ENCODE data around the gene PLAU. TPM values are rescaled to one million over a fixed set of nuclear protein-coding genes. Genes with fewer than 3 reads are reported as not detected.

PLAU gene
- total and polyA plus RNA-seq, 10 of the 15 experiments (the other 5 are each of a cell fraction or from before 2014, with no cell fraction given) = 2.5 to 20.9 (median 11.5) TPM

DNA sequence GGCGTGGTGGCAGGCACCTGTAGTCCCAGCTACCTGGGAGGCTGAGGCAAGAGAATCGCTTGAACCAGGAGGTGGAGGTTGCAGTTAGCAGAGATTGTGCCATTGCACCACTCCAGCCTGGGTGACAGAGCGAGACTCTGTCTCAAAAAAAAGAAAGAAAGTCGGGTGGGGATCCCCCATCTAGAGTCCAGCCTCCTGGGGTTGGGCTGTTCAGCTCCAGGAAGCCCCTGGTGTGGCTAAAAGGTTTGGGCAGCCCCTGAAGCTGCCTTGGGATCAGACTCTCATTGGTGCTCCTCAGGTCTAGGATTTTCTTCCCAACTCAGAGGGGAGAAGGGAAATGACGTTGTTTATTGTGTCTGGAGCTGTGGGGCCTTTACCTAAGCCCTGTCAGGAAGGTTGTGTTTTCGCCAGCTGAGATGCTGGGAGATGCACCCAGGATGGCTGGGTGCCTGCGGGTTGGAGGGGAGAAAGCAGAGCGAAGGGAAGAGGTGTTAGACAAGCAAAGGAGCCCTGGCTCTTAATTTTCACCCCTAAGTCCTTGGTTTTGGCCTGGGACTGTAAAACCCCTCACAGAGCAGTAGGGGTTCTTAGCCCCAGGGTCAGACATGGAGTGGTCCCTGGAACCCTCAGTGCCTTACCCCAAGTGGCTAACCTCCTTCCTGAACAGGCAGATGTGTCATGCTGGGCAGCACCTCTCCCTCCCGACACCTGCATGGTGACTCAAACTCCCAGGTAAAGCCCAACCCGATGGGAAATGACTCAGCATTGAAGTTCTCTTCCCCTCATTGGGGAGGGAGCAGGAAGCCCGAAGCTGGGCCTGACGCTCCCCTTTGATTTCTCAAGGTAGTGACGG is 21.1 kb downstream of the PLAU start (continued):
- peak; percentile 52 to 60; a peak in 2 of 4 replicates for TF ChIP-seq IKZF2 (IDR thresholded peaks at IDR 0.05)
- no peak; the same call in 1 of the 2 replicates for TF ChIP-seq RB1 (IDR thresholded peaks at IDR 0.05; ENCODE audit: borderline replicate concordance)
- TF ChIP-seq, protein P1, sequence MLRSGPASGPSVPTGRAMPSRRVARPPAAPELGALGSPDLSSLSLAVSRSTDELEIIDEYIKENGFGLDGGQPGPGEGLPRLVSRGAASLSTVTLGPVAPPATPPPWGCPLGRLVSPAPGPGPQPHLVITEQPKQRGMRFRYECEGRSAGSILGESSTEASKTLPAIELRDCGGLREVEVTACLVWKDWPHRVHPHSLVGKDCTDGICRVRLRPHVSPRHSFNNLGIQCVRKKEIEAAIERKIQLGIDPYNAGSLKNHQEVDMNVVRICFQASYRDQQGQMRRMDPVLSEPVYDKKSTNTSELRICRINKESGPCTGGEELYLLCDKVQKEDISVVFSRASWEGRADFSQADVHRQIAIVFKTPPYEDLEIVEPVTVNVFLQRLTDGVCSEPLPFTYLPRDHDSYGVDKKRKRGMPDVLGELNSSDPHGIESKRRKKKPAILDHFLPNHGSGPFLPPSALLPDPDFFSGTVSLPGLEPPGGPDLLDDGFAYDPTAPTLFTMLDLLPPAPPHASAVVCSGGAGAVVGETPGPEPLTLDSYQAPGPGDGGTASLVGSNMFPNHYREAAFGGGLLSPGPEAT (IDR thresholded peaks at IDR 0.05; ENCODE audit: low read depth) = peak; percentile 28; the same call in 1 of the 2 replicates
- TF ChIP-seq, protein P2, sequence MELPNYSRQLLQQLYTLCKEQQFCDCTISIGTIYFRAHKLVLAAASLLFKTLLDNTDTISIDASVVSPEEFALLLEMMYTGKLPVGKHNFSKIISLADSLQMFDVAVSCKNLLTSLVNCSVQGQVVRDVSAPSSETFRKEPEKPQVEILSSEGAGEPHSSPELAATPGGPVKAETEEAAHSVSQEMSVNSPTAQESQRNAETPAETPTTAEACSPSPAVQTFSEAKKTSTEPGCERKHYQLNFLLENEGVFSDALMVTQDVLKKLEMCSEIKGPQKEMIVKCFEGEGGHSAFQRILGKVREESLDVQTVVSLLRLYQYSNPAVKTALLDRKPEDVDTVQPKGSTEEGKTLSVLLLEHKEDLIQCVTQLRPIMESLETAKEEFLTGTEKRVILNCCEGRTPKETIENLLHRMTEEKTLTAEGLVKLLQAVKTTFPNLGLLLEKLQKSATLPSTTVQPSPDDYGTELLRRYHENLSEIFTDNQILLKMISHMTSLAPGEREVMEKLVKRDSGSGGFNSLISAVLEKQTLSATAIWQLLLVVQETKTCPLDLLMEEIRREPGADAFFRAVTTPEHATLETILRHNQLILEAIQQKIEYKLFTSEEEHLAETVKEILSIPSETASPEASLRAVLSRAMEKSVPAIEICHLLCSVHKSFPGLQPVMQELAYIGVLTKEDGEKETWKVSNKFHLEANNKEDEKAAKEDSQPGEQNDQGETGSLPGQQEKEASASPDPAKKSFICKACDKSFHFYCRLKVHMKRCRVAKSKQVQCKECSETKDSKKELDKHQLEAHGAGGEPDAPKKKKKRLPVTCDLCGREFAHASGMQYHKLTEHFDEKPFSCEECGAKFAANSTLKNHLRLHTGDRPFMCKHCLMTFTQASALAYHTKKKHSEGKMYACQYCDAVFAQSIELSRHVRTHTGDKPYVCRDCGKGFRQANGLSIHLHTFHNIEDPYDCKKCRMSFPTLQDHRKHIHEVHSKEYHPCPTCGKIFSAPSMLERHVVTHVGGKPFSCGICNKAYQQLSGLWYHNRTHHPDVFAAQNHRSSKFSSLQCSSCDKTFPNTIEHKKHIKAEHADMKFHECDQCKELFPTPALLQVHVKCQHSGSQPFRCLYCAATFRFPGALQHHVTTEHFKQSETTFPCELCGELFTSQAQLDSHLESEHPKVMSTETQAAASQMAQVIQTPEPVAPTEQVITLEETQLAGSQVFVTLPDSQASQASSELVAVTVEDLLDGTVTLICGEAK (IDR thresholded peaks at IDR 0.05; ENCODE audit: borderline replicate concordance) = no peak
- TF ChIP-seq KLF5 (IDR thresholded peaks at IDR 0.05; ENCODE audit: partially characterized antibody) = no peak
- TF ChIP-seq, protein P3, sequence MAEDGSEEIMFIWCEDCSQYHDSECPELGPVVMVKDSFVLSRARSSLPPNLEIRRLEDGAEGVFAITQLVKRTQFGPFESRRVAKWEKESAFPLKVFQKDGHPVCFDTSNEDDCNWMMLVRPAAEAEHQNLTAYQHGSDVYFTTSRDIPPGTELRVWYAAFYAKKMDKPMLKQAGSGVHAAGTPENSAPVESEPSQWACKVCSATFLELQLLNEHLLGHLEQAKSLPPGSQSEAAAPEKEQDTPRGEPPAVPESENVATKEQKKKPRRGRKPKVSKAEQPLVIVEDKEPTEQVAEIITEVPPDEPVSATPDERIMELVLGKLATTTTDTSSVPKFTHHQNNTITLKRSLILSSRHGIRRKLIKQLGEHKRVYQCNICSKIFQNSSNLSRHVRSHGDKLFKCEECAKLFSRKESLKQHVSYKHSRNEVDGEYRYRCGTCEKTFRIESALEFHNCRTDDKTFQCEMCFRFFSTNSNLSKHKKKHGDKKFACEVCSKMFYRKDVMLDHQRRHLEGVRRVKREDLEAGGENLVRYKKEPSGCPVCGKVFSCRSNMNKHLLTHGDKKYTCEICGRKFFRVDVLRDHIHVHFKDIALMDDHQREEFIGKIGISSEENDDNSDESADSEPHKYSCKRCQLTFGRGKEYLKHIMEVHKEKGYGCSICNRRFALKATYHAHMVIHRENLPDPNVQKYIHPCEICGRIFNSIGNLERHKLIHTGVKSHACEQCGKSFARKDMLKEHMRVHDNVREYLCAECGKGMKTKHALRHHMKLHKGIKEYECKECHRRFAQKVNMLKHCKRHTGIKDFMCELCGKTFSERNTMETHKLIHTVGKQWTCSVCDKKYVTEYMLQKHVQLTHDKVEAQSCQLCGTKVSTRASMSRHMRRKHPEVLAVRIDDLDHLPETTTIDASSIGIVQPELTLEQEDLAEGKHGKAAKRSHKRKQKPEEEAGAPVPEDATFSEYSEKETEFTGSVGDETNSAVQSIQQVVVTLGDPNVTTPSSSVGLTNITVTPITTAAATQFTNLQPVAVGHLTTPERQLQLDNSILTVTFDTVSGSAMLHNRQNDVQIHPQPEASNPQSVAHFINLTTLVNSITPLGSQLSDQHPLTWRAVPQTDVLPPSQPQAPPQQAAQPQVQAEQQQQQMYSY (CRISPR knock-in tag; IDR thresholded peaks at IDR 0.05) = no peak
- no peak for TF ChIP-seq BMI1 (IDR thresholded peaks at IDR 0.05; ENCODE audit: borderline replicate concordance)
- TF ChIP-seq, protein P4, sequence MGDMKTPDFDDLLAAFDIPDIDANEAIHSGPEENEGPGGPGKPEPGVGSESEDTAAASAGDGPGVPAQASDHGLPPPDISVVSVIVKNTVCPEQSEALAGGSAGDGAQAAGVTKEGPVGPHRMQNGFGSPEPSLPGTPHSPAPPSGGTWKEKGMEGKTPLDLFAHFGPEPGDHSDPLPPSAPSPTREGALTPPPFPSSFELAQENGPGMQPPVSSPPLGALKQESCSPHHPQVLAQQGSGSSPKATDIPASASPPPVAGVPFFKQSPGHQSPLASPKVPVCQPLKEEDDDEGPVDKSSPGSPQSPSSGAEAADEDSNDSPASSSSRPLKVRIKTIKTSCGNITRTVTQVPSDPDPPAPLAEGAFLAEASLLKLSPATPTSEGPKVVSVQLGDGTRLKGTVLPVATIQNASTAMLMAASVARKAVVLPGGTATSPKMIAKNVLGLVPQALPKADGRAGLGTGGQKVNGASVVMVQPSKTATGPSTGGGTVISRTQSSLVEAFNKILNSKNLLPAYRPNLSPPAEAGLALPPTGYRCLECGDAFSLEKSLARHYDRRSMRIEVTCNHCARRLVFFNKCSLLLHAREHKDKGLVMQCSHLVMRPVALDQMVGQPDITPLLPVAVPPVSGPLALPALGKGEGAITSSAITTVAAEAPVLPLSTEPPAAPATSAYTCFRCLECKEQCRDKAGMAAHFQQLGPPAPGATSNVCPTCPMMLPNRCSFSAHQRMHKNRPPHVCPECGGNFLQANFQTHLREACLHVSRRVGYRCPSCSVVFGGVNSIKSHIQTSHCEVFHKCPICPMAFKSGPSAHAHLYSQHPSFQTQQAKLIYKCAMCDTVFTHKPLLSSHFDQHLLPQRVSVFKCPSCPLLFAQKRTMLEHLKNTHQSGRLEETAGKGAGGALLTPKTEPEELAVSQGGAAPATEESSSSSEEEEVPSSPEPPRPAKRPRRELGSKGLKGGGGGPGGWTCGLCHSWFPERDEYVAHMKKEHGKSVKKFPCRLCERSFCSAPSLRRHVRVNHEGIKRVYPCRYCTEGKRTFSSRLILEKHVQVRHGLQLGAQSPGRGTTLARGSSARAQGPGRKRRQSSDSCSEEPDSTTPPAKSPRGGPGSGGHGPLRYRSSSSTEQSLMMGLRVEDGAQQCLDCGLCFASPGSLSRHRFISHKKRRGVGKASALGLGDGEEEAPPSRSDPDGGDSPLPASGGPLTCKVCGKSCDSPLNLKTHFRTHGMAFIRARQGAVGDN (IDR thresholded peaks at IDR 0.05) = no peak
- no peak for TF ChIP-seq STAT3 (IDR thresholded peaks at IDR 0.05; ENCODE audit: low read depth, low read length)
- TF ChIP-seq TBL1XR1 (IDR thresholded peaks at IDR 0.05; ENCODE audit: low read depth, low read length) = no peak
- TF ChIP-seq SREBF2 (IDR thresholded peaks at IDR 0.05; ENCODE audit: low read length) = no peak
- TF ChIP-seq SMARCA5 (IDR thresholded peaks at IDR 0.05) = peak; percentile 79
- TF ChIP-seq SPI1 (IDR thresholded peaks at IDR 0.05; ENCODE audit: borderline replicate concordance, insufficient read depth, low read depth, low read length) = 0 out of 2 replicates have a peak, but pooled peaks have one; percentile 30

Measured in GM12878 (cell line).